Activated CD4-positive, alpha-beta memory T cell treated with anti-CD3 and anti-CD28 coated beads, Interleukin-2, amount 10 ng/mL, durations not matched to agents 7 days and 5 days (primary cell): ENCODE results near the gene SMIM38. TPM values are rescaled to one million over a fixed set of nuclear protein-coding genes. Genes with fewer than 3 reads are reported as not detected.

ENCODE experiments used
- CTCF ChIA-PET: fragments of 350-600 bp; sonication (Branson Sonifier 250); formaldehyde crosslinking; loops from one replicate; lab custom pipeline; 2021; ENCODE audit warnings: antibody characterized with exemption, inconsistent platforms; lab: Charles Lee
- POLR2A ChIA-PET: fragments of 350-600 bp; sonication (Branson Sonifier 250); formaldehyde crosslinking; loops from one replicate; lab custom pipeline; 2021; ENCODE audit warnings: antibody characterized with exemption; lab: Charles Lee
- DNase-seq: peaks from one replicate; pipeline ENCODE4 v3.0.0-alpha.2; 2020
- H3K27ac Mint-ChIP-seq: one replicate; pipeline ENCODE4 v1.8.0; 2021; ENCODE audit warnings: mild to moderate bottlenecking, mixed read lengths
- H3K27me3 Mint-ChIP-seq: one replicate; pipeline ENCODE4 v1.8.0; 2021; ENCODE audit warnings: mixed read lengths
- H3K36me3 Mint-ChIP-seq: one replicate; pipeline ENCODE4 v1.8.0; 2021; ENCODE audit warnings: low read depth, mixed read lengths
- H3K4me1 Mint-ChIP-seq: one replicate; pipeline ENCODE4 v1.8.0; 2021; ENCODE audit warnings: mixed read lengths
- H3K4me3 Mint-ChIP-seq: one replicate; pipeline ENCODE4 v1.8.0; 2021; ENCODE audit warnings: mild to moderate bottlenecking, mixed read lengths
- H3K9me3 Mint-ChIP-seq: one replicate; pipeline ENCODE4 v1.8.0; 2021; ENCODE audit warnings: mixed read lengths
- total RNA-seq, 2 experiments: library from RNA; stranded (reverse); gene quantifications; one replicate each; pipeline ENCODE4 v1.2.3, GENCODE V29; 2021

The SMIM38 gene
- total RNA-seq, 2 experiments from 2014 or later: 0.13 to 0.18 TPM

DNA sequence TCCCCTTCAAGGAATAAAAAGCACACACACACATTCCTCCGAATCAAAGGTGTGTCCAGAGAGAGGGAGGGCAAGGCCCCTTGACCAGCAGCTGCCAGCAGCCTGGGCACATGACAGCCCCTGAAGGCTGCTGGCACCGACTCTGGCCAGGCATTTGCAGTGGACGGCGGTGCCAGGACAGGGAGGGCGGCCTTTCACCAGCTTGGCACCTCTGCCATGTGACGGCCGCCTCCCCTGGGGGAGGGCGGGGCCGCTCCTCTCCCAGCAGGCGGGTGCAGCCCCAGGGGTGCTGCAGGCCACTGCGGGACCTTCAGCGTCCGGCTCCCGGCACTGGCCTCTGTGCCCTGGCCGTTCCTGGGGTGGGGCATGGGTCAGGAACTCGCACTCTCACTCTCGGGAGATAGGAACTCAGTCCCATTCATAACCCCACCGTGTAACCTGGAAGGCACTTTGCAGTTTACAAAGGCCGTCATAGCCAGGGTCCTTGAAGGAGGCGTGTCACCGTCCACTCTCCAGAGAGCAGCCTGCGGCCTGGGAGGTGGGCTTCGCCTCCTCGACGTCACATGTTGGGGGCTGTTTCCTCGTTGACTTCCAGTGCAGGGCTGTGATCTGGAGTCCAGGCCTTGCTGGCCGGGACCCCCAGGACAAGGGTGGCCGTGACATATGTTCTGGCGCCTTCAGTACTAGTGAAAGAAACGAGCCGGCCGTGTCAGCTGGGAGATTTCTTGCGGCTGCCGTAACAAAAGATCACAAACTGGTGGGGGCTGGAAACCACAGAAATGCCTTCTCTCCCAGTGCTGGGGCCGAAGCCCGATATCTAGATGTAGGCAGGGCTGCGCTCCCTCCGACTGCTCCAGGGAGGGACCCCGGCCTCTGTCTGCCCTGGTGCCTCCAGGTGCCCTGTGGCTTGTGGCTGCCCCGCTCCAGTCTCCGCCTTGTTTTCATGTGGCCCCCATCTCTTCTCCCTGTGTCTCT is 39.9 kb upstream of the SMIM38 start:
- Mint-ChIP-seq H3K9me3 (no peaks in the 10 kb centered on the region), H3K27ac (no peak overlapping the region), H3K27me3 (no peaks in the 10 kb centered on the region), H3K36me3 (no peaks in the 10 kb centered on the region), H3K4me3 (no peak overlapping the region), H3K4me1 (peaks cover 1% of the 10 kb centered on the region)
- no peak for DNase-seq
- ChIA-PET CTCF (no interaction called here), POLR2A (no interaction called here)

DNA sequence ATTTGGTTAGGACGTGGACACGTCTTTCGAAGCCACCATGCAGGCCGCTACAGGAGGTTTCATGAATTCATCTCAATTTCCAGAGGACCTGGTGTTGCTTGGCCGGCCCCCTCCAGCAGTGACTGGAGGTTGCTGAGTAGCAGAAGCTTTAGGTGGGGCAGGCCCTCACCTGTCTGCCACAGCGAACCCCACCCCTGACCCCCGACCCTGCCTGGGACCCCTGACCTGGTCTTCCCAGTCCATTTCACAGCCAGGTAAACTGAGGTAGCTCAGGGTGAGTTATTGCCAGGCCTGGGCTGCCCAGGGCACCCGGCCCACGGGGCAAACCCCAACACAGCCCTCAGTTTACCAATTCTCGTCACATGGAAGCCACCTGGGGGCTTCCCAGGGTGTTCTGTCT is 39.1 kb upstream of the SMIM38 start:
- Mint-ChIP-seq H3K9me3 (no peaks in the 10 kb centered on the region), H3K27ac (no peak overlapping the region), H3K4me3 (no peak overlapping the region), H3K27me3 (no peaks in the 10 kb centered on the region), H3K4me1 (peaks cover 4% of the 10 kb centered on the region), H3K36me3 (no peaks in the 10 kb centered on the region)
- POLR2A ChIA-PET: no interaction called here
- no peak for DNase-seq
- CTCF ChIA-PET: no interaction called here

DNA sequence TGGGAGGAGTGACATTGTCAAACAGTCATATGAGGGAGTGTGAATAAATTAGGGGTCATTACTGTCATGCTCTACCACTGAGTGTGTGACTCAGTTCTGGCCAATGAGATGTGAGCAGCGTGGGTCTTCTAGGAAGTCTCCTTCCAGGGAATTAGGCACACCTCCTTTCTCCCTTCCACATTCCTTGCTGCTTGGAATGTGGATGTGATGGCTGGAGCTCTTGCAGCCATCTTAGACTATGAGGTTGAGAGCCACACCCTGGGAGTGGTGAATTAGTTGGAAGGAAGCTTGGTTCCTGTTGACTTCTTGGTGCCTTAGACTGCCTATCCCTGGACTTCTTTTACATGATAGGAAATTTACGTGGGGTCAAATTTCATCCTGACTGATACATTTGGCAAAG is 36.5 kb upstream of the SMIM38 start:
- peaks cover 23% of the 10 kb centered on the region for H3K4me1 Mint-ChIP-seq
- POLR2A ChIA-PET: no interaction called here

DNA sequence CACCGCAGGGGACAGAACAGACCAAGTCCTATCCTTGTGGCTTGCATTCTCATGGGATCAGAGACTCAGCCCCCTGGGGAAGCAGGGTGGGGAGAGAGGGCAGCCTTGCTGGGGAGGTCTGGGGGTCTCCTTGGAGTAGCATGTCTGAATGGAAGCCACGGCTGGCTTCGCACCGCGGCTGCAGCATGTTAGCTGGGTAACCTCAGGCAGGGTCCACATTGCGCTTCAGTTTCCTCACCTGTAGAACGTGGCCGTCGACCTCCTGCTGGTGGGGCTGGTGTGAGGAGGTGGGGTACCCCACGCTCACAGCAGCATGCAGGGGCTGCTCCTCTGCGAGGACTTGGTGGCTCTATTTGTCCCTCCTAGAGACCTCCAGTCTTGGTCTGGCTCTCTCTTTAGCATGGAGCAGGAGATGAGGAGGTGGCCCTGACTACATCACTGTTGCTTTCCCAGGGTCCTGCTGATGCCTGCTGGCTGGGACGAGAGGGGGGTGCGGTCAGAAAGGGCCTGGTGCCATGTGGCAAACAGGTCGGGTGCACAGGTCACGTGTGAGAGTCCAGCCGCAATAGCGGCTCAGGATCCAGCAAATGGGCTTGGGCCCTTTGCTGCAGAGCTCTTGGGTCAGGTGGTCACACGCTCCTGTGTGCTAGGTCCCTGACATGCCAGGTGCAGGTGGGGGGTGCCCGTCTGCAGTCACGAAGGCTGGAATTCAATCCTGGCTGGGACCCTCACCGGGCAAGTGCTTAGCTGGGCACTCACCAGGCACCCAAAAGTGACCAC is 35.4 kb upstream of the SMIM38 start:
- H3K4me1 Mint-ChIP-seq: peaks cover 25% of the 10 kb centered on the region
- CTCF ChIA-PET: no interaction called here
- H3K4me3 Mint-ChIP-seq: no peak overlapping the region
- no peak overlapping the region for H3K27ac Mint-ChIP-seq
- no peak for DNase-seq
- POLR2A ChIA-PET: interaction anchor here (1.3 kb wide), 1 partner anchor 27 kb away, joined by 3 read pairs; no protein-coding TSS in a partner anchor
- no peaks in the 10 kb centered on the region for H3K9me3 Mint-ChIP-seq
- H3K36me3 Mint-ChIP-seq: no peaks in the 10 kb centered on the region
- no peaks in the 10 kb centered on the region for H3K27me3 Mint-ChIP-seq

More for the DNA sequence above, 36.5 kb upstream of the SMIM38 start:
- Mint-ChIP-seq H3K9me3 (no peaks in the 10 kb centered on the region), H3K27me3 (no peaks in the 10 kb centered on the region), H3K27ac (no peak overlapping the region), H3K4me3 (no peak overlapping the region), H3K36me3 (no peaks in the 10 kb centered on the region)
- DNase-seq: no peak
- CTCF ChIA-PET: no interaction called here

DNA sequence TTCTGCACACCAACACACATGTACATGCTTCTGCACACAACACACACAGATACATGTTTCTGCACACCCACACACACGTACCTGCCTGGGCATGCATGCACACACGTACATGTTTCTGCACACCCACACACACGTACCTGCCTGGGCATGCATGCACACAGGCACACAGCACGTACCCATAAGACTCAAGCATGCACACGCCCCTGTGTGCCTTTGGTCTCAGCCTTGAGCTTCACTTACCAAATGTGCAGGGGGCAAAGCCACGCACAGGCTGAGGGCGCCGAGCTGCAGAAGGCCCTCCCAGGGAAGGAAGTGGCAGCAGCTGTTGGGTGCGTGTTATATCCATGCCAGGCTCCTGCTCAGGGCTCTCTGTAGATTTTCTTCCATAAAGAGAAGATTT is 34.7 kb upstream of the SMIM38 start:
- Mint-ChIP-seq H3K27ac (no peak overlapping the region), H3K36me3 (no peaks in the 10 kb centered on the region), H3K4me3 (no peak overlapping the region), H3K27me3 (no peaks in the 10 kb centered on the region), H3K4me1 (peaks cover 25% of the 10 kb centered on the region), H3K9me3 (no peaks in the 10 kb centered on the region)
- CTCF ChIA-PET: no interaction called here
- POLR2A ChIA-PET: interaction anchor here (1.3 kb wide), 1 partner anchor 28 kb away, joined by 3 read pairs; no protein-coding TSS in a partner anchor
- no peak for DNase-seq

DNA sequence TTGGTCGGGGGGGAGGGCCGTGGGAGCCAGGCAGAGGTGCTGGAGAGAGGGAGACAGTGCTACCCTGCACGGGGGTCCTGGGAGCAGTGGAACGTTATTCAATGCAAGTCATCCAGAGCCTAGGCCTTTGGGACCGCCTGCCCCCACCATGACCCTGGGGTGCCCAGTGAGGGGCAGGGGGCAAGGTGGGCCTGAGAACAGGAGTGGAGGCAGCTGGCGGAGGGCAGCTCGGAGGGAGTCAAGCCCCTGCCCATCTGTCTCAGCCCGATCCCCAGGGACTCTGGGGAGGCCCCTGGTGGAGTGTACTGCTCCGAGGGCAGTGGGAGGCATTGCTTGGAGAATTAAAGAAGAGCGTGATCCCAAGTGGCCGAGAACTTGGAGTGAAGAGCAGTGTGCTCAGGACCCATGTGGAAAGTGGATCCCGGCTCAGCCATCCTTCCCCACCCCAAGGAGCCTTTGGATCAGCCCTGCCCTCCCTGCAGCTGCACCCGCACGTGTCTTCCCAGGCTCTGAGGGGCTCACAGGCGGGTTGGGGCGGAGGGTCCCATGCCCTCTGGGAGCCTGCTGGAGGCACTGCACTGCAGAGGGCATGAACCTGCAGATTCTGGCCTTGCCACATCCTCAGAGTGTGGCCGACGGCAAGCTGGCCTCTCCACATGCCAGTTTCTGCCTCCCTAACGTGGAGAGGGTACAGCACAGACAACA is 34.0 kb upstream of the SMIM38 start:
- Mint-ChIP-seq H3K27ac (no peak overlapping the region), H3K36me3 (no peaks in the 10 kb centered on the region), H3K9me3 (no peaks in the 10 kb centered on the region), H3K27me3 (no peaks in the 10 kb centered on the region), H3K4me3 (no peak overlapping the region), H3K4me1 (peaks cover 25% of the 10 kb centered on the region)
- POLR2A ChIA-PET: interaction anchor here (1.3 kb wide), 1 partner anchor 29 kb away, joined by 3 read pairs; no protein-coding TSS in a partner anchor
- no peak for DNase-seq
- CTCF ChIA-PET: no interaction called here

DNA sequence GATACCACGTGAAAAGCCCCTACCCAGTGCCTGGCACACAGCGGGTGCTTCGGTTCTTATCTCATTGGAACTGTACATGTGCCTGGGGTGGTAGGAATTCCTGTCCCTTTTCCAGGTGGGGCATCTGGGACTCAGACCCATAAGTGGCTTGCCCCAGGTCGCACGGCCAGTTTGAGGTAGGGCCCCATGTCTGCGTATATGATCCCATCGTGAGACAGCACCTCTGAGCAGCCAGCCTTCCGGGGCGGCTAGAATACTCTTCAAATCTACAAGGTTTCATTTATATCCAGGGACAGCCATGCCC is 33.5 kb upstream of the SMIM38 start:
- Mint-ChIP-seq H3K9me3 (no peaks in the 10 kb centered on the region), H3K27ac (no peak overlapping the region), H3K4me1 (peaks cover 25% of the 10 kb centered on the region), H3K4me3 (no peak overlapping the region), H3K36me3 (no peaks in the 10 kb centered on the region), H3K27me3 (no peaks in the 10 kb centered on the region)
- ChIA-PET CTCF (no interaction called here), POLR2A (no interaction called here)
- no peak for DNase-seq

DNA sequence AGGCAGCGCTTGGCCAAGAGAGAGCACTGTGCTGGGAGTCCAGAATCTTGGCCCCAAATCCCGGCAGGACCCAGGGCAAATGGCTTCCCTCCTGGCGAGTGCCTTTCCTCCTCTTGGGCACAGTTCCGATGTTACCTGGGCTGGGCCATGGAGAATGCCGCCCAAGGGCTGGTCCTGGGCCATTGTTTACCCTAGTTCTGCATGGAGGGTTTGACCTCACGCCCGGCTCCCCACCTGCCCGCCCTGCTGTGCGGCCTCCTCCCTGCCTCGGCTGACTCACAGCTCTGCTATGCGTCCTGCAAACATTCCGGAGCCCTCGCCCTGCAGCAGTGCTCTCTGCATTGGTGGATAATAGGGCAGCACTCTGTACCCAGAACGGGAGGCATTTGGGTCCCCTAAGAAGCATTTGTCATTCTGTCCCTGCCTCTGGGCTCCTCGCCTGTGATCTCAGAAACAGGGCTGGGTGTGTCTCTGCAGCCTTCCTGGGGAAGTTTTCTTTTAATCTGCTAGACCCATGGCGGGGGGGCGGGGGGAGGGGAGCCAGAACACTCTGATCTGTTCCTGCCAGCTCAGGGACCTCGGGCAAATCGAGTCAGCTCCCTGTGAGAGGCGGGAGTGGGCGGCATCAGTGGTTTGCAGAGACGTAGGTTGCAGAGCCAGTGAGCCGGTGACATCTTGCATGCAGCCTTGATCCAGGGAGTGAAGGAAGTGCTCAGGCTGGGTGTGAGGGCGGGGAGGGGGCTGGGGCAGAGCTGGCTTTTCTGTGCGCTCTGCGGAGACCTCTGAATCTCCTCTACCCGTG is 32.9 kb upstream of the SMIM38 start:
- ChIA-PET POLR2A (no interaction called here), CTCF (no interaction called here)
- Mint-ChIP-seq H3K9me3 (no peaks in the 10 kb centered on the region), H3K4me3 (peak overlapping the region; percentile 27), H3K36me3 (no peaks in the 10 kb centered on the region), H3K27ac (peak overlapping the region; percentile 63), H3K4me1 (peaks cover 25% of the 10 kb centered on the region), H3K27me3 (no peaks in the 10 kb centered on the region)
- peak; percentile 37 for DNase-seq

DNA sequence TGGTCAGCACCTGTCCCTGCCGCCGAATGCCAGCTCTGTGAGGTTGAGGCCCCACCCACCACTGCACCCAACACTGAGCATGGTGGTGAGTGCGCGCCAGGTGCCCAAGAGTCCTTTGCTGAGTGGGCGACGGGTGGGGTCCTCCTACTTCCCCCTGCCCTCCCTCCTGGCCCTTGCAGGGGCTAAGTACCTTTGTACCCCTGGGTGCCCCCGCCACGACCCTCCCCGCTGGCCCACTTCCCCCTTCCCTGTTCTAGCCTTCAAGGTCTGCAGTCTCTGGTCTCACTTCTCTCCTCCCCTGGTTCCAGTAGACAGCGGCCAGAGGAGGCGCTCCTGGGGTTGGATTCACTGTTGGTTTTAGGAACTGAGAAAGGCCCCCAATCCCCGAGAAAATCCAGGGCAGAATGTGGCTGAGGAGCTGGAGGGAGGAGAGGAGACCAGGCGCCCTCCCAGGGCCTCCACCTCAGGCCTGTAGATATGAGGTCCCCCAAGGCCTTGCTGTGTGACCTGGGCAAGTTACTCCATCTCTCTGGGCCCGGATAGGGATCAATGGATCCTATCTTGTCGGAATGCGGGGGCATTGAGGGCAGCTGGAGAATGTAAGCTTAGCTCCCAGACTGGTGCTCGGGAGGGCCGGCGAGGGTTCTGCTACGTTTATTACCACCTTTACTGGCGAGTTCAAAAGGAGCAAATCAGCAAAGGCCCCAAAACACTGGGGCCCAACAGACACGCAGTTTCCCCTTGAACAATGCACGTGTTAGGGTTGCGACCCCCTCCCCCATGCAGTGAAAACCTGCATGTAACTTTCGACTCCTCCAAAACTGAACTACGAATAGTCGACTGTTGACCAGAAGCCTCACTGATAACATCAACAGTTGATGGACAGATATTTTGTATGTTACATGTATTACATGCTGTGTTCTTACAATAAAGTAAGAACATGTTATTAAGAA is 31.9 kb upstream of the SMIM38 start:
- no peaks in the 10 kb centered on the region for H3K36me3 Mint-ChIP-seq
- H3K9me3 Mint-ChIP-seq: peaks cover under 1% of the 10 kb centered on the region
- no peak overlapping the region for H3K4me3 Mint-ChIP-seq
- H3K4me1 Mint-ChIP-seq: peaks cover 25% of the 10 kb centered on the region
- no peak for DNase-seq
- H3K27me3 Mint-ChIP-seq: no peaks in the 10 kb centered on the region
- POLR2A ChIA-PET: no interaction called here
- CTCF ChIA-PET: no interaction called here
- H3K27ac Mint-ChIP-seq: no peak overlapping the region

DNA sequence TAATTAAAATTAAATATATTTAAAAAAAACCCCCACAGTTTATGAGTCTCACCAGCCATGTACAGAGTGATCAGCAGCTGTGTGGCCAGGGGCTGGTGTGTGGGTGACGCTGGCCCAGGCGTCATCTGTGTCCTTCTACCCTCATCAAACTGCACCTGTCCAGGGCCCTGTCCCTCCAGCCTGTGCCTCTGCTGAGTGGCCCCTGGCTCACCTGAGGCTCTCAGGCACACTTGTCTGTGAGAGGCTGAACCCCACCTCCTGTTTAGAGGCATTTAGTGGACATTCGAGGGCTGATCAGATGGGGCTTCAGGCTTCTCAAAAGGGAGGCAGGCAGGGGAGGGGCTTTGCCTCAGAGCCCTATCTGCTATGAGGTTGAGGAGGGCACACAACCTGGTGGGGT is 29.9 kb upstream of the SMIM38 start:
- CTCF ChIA-PET: no interaction called here
- Mint-ChIP-seq H3K4me1 (peaks cover 24% of the 10 kb centered on the region), H3K9me3 (peaks cover 4% of the 10 kb centered on the region), H3K27me3 (no peaks in the 10 kb centered on the region), H3K27ac (no peak overlapping the region), H3K36me3 (no peaks in the 10 kb centered on the region), H3K4me3 (no peak overlapping the region)
- DNase-seq: no peak
- POLR2A ChIA-PET: no interaction called here

DNA sequence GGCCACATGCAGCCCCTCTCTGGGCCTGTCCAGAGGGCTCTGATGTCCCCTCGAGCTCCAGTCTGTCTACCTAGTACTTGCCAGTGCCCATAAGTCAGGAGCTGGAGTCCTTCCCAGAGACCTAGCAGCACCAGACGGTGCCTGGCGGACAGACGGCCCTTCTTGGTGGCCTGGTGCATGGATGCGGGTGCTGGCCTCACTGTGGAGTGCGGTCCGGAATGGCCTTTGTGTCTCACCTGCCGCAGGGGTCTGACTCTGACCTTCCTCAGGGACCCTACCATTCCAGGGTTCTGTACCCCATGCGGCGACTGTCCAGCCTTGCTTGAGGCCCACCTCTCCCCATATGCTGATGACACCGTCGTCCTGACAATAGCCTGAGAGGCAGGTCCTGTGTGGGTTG is 29.4 kb upstream of the SMIM38 start:
- H3K4me1 Mint-ChIP-seq: peaks cover 23% of the 10 kb centered on the region
- peaks cover 4% of the 10 kb centered on the region for H3K9me3 Mint-ChIP-seq
- no peaks in the 10 kb centered on the region for H3K27me3 Mint-ChIP-seq
- no peaks in the 10 kb centered on the region for H3K36me3 Mint-ChIP-seq
- no peak overlapping the region for H3K4me3 Mint-ChIP-seq
- ChIA-PET POLR2A (no interaction called here), CTCF (no interaction called here)
- DNase-seq: no peak
- no peak overlapping the region for H3K27ac Mint-ChIP-seq
